ENCODE data around the gene GALK2. TPM values are rescaled to one million over a fixed set of nuclear protein-coding genes. Genes with fewer than 3 reads are reported as not detected.
"Not testable (repeated sequence)": the region's sequence is repeated elsewhere in the genome, so short reads cannot be mapped to it uniquely, and the experiment has no call there.

GALK2 gene
- total RNA-seq, 1 donor from 2014 or later = 35.4 TPM

DNA sequence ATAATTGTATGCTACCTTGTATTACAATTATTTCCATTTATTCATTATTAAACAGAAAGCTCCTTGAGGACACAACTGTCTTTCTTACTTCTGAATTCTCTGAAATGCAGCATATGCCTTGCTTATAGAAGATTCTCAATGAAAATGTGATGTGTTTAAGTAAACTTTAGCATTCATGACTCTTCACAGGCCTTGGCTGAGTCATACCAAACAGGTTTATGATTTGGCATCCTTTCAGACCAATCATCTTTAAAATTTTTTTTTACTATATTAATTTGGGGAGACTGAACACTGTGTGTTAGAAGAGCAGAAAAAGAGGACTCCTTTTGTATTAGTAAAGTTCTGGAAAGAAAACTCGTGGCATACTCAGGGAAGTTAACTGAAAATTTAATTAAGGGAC lies 6.4 kb upstream of the GALK2 start:
- no peak for DNase-seq (ENCODE audit: low spot score)

- DNase-seq (ENCODE audit: low spot score) = no peak
These were observed 5.2 kb upstream of the GALK2 start for GRCh38 chr15:49164865-49165264.

DNA sequence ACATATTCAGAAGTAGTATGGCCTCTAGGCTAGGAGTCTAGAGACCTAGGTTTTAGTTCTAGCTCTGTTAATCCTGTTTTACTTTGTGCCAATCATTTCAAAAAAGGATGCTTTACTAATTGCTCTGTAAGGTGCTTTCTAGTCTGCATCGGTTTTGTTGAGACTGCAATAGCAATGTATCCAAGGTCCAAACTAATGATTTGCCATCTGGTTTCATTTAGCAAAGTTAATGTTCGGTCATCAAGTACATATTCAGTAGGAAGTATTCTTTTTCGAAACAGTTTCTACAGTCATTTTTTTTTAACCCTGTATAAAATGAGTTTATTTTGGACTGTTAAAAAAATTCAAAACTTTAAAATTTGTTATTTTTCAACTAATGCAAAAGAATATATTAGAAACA lies 2.0 kb upstream of the GALK2 start:
- DNase-seq (ENCODE audit: low spot score) = no peak

DNA sequence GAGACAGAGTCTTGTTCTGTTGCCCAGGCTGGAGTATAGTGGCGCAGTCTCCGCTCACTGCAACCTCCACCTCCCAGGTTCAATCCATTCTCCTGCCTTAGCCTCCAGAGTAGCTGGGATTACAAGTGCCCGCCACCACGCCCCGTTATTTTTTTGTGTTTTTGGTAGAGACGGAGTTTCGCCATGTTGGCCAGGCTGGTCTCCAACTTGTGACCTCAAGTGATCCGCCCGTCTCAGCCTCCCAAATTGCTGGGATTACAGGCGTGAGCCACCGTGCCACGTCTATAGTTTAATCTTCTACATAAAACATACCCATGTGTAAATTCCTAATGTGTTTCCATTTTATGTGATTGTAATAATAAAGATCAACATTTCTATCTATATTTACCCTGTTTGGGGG lies 1.7 kb downstream of the GALK2 start:
- DNase-seq (ENCODE audit: low spot score) = no peak

GRCh38 chr15:49174902-49175301 lies 4.9 kb downstream of the GALK2 start:
- no peak for DNase-seq (ENCODE audit: low spot score)

DNA sequence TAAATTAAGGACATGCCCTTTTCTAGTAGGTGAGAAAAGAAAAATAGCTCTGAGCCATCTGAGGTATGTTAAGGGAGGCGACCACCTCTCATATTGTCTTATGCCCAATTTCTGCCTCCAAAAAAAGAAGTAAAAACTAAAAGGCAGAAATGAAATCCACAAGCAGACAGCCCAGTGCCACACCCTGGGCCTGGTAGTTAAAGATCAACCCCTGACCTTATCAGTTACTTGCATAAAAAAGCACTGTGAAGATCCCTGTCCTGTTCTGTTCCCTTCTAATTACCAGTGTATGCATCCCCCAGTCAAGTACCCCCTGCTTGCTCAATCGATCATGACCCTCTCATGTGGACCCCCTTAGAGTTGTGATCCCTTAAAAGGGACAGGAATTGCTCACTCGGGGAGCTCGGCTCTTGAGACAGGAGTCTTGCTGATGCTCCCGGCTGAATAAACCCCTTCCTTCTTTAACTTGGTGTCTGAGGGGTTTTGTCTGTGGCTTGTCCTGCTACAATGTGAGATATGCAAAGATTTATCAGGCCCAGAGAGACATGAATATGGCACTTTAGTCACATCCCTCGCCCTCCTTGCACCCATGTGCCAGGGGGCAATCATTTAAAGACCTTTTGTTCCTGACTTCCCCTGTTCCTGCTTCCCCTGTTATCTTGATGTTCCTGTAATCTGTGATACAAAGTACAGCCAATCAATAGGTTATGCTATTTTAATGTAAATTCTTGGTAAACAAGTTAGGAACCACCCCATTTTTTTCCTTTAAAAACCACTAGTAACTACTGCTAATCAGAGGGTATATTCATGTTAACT lies 5.7 kb downstream of the GALK2 start:
- DNase-seq (ENCODE audit: low spot score) = not testable (repeated sequence)

DNA sequence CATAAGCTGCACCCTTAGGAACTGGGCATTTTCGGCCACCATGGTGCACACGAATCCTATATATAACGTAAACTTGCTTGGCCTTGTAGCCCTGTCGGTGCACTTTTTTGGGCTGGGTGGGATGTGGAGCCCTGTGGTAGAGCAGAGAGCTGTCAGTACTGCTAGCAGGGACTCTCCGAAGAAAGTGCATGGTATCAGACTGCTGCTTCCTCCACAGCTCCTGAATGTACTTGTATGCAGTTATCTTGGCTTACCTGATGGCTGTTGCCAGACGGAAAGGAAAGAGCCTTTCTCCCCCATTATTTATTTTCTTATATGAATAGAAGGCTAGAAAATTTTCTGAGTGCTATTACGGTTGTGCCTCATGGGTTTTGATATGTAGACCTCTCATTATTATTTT lies 8.4 kb downstream of the GALK2 start:
- no peak for DNase-seq (ENCODE audit: low spot score)

DNA sequence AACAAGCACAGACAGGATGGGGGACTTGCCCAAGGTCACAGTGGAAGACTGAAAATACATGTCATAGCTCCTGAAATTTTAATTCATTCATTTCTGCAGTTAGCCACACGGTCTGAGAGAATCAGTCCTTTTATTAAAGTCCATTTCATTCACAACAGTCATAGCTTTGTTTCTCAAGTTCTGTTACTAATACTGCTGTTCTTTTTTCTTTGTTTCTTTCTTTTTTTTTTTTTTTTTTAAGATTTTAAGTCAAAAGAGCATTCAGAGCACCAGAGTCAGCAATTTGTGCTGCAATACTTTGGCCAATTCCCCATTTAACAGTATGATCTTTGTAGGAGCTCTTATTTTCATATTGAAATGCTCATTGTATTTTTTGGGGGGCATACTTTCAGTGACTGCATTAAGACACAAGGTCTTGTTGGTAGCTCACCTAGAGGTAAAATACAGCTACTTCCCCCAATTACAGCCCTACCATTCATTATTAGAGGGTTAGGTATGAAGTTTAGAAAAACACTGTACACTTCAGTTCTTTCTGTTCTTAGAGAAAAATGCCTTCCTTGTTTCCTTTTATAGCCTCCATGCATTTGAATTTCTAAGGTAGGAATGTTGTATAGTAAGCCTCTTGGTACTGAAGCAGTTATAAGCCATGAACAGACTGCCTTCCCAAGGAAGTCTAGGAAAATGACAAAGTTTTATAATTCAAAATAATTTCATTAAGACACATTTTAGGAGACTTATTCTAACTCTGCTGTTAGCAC lies 9.6 kb downstream of the GALK2 start:
- no peak for DNase-seq (ENCODE audit: low spot score)

DNA sequence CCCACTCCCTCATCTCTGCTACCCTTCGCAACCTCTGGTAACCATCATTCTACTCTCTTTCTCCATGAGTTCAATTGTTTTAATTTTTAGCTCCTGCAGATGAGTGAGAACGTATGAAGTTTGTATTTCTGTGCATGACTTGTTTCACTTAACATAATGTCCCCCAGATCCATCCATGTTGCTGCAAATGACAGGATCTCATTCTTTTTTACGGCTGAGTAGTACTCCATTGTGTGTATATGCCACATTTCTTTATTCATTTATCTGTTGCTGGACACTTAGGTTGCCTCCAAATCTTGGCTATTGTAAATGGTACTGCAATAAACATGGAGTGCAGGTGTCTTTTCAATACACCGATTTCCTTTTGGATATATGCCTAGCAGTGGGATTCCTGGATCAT lies 12.1 kb downstream of the GALK2 start:
- no peak for DNase-seq (ENCODE audit: low spot score)

GRCh38 chr15:49183741-49184140 lies 13.7 kb downstream of the GALK2 start:
- DNase-seq (ENCODE audit: low spot score) = not testable (repeated sequence)

DNA sequence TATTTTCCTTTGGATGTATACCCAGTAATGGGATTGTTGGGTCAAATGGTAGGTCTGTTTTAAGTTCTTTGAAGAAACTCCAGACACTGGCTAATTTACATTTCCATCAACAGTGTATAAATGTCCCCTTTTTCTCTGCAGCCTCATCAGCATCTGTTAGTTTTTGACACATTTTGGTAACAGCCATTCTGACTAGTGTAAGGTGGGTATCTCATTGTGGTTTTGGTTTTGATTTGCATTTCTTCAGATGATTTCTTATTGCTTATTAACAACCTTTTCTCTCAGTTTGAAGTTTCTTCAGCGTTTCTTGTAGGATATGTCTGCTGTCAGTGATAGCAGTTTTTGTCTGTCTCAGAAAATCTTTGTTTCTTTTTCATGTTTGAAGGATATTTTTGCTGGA lies 15.4 kb downstream of the GALK2 start:
- DNase-seq (ENCODE audit: low spot score) = no peak

- no peak for DNase-seq (ENCODE audit: low spot score)
These were observed 17.6 kb downstream of the GALK2 start for GRCh38 chr15:49187549-49188245.

- DNase-seq (ENCODE audit: low spot score) = no peak
These were observed 18.9 kb downstream of the GALK2 start for GRCh38 chr15:49188933-49189332.

- DNase-seq (ENCODE audit: low spot score) = no peak
These were observed 19.6 kb downstream of the GALK2 start for GRCh38 chr15:49189631-49190030.

- DNase-seq (ENCODE audit: low spot score) = no peak
These were observed 20.5 kb downstream of the GALK2 start for GRCh38 chr15:49190586-49190985.

GRCh38 chr15:49191892-49192291 lies 21.8 kb downstream of the GALK2 start:
- DNase-seq (ENCODE audit: low spot score) = no peak

GRCh38 chr15:49196856-49197255 lies 26.8 kb downstream of the GALK2 start:
- DNase-seq (ENCODE audit: low spot score) = no peak

GRCh38 chr15:49199666-49200065 lies 29.6 kb downstream of the GALK2 start:
- no peak for DNase-seq (ENCODE audit: low spot score)

- DNase-seq (ENCODE audit: low spot score) = no peak
These were observed 30.3 kb downstream of the GALK2 start for GRCh38 chr15:49200347-49200746.

- not testable (repeated sequence) for DNase-seq (ENCODE audit: low spot score)
These were observed 38.1 kb downstream of the GALK2 start for GRCh38 chr15:49208102-49208501.

GRCh38 chr15:49212897-49213296 lies 42.9 kb downstream of the GALK2 start:
- DNase-seq (ENCODE audit: low spot score) = no peak

Data from umbilical cord (tissue), 2 donors.